IPS-15b (cell line): ENCODE results near the gene FMO1.
"Not testable (repeated sequence)": the region's sequence is repeated elsewhere in the genome, so short reads cannot be mapped to it uniquely, and the experiment has no call there.

Source experiments
- H3K27me3 ChIP-seq: one replicate; pipeline ENCODE4 v1.6.1; 2013; ENCODE audit warnings: low read length; ENCODE audit not compliant: control insufficient read depth, insufficient read depth
- H3K36me3 ChIP-seq: one replicate; pipeline ENCODE4 v1.6.1; 2013; ENCODE audit warnings: low read length; ENCODE audit not compliant: control insufficient read depth, insufficient read depth
- H3K4me1 ChIP-seq: one replicate; pipeline ENCODE4 v1.6.1; 2013; ENCODE audit warnings: mild to moderate bottlenecking, low read length; ENCODE audit not compliant: control insufficient read depth, insufficient read depth
- H3K4me3 ChIP-seq: one replicate; pipeline ENCODE4 v1.5.1; 2013; ENCODE audit warnings: low read depth, low read length
- H3K9ac ChIP-seq: one replicate; pipeline ENCODE4 v1.6.1; 2013; ENCODE audit warnings: low read depth, mild to moderate bottlenecking, low read length
- H3K9me3 ChIP-seq: one replicate; pipeline ENCODE4 v1.6.1; 2013; ENCODE audit warnings: mild to moderate bottlenecking, low read length; ENCODE audit not compliant: control insufficient read depth, insufficient read depth

Gene FMO1

DNA sequence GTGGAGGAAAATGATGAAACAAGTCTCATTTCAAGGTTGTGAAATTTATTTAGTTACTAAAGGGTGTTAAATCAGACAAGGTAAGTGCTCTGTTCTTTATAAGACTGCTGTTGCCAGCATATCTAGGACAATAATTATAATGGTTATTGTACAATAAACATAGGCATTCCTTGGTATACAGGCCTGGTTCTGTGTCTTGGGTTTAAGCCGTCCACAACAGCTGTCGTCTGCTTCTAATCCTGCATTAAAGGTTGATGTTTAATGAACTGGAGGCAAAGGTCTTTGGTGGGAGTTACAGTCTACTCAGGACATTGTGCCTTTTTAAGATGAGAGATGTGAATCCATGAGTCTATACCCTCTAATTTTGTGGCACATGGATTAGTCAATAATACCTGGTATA lies 42.3 kb downstream of the FMO1 start:
- H3K36me3 ChIP-seq, result no peaks in the 10 kb centered on the region
- no peaks in the 10 kb centered on the region for H3K9me3 ChIP-seq
- H3K4me1 ChIP-seq, result peaks cover 3% of the 10 kb centered on the region
- no peak overlapping the region for H3K9ac ChIP-seq
- no peak overlapping the region for H3K4me3 ChIP-seq
- no peaks in the 10 kb centered on the region for H3K27me3 ChIP-seq

DNA sequence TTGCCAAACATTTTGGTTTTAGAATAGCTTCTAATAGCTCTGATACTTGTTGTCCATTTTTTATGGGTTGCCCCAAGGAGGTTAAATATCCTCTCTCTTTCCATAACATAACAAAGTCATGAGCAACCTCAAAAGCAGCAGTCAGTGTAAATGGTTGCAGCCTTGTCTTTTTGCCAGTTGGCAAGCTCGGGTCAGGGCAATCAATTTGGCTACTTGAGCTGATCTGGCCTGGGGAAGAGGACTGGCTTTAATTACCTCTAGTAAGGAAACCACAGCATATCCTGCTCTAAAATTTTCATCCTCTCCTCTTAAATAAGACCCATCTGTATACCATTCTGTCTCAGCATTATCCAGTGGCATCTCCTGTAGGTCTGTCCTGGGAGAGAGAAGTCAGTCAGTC lies 44.5 kb downstream of the FMO1 start:
- peaks cover 24% of the 10 kb centered on the region for H3K4me1 ChIP-seq
- H3K9ac ChIP-seq, result no peak overlapping the region
- no peaks in the 10 kb centered on the region for H3K36me3 ChIP-seq
- H3K27me3 ChIP-seq, result no peaks in the 10 kb centered on the region
- no peaks in the 10 kb centered on the region for H3K9me3 ChIP-seq
- no peak overlapping the region for H3K4me3 ChIP-seq

DNA sequence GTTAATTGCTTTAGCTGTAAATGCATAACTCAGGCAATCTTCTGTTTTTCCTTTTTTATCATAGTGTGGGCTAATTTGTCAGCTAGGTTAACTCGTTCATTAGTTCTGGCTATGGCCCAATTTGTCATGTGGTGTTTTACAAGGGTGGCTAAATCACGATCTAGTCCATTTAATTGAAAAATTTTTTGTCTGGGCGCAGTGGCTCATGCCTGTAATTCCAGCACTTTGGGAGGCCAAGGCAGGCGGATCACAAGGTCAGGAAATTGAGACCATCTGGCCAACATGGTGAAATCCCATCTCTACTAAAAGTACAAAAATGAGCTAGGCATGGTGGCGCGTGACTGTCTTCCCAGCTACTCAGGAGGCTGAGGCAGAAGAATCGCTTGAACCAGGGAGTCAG lies 47.1 kb downstream of the FMO1 start:
- not testable (repeated sequence) for H3K4me3 ChIP-seq, H3K27me3 ChIP-seq, H3K9me3 ChIP-seq, H3K36me3 ChIP-seq, H3K9ac ChIP-seq
- peaks cover 43% of the 10 kb centered on the region for H3K4me1 ChIP-seq

DNA sequence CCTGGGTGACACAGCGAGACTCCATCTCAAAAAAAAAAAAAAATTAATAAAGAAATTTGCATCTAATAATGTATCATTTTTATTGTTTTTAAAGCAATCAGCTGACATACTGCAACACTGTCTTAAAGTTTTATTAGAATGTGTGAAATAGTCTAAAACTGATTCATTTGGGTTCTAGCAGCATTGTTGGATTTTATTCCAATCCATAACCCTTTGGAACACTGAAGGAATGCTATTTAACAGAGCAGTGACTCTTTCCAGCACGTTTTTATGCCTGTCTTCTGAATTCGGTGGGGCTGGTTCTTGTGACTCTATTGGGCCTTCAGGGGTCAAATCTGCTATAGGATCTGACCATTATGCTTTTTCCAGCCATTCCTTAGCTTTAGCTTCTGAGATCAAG lies 47.5 kb downstream of the FMO1 start:
- Histone ChIP-seq H3K9me3 (no peaks in the 10 kb centered on the region), H3K9ac (no peak overlapping the region), H3K4me1 (peaks cover 44% of the 10 kb centered on the region), H3K36me3 (no peaks in the 10 kb centered on the region), H3K4me3 (no peak overlapping the region), H3K27me3 (no peaks in the 10 kb centered on the region)

DNA sequence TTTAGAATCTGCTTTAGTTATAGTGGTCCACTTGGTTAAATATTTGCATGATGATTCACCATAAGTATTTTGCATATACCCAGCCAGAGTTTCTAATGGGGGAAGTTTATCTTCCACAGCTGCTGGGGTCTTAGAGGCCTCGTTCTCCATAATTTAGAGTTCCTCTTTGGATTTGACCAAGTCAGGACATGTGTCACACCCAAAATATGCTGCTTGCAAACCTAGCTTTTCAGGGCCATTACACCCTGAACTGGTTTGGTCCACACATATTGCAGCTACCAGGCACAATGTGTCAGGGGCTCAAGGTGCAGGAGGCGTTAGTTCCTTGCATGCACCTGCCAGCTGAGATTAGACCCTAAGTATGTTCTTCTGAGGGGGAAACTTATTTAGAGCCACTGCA lies 48.6 kb downstream of the FMO1 start:
- H3K36me3 ChIP-seq, result no peaks in the 10 kb centered on the region
- no peaks in the 10 kb centered on the region for H3K9me3 ChIP-seq
- no peak overlapping the region for H3K4me3 ChIP-seq
- H3K27me3 ChIP-seq, result no peaks in the 10 kb centered on the region
- H3K9ac ChIP-seq, result no peak overlapping the region
- peaks cover 47% of the 10 kb centered on the region for H3K4me1 ChIP-seq

DNA sequence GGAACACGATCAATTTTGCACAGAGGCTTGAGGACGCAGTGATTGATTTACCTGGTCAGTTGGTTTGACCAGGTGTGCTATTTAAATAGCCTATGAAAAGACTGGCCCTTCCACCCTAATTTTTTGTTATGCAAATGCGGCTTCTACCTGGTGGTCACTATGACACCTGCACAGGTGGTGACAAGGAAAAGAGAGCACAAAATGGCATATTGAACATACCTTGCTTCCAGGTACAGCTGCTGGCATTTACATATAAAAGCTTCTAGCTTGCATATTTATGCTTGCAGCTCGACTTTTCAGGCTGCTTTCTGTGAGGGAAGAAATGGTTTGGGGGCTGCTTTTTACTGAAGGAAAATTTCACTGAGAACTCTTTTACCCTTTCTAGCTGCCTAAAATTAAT lies 50.4 kb downstream of the FMO1 start:
- Histone ChIP-seq H3K4me3 (peak overlapping the region; percentile 11), H3K9me3 (no peaks in the 10 kb centered on the region), H3K4me1 (peaks cover 47% of the 10 kb centered on the region), H3K9ac (peak overlapping the region; percentile 41), H3K27me3 (no peaks in the 10 kb centered on the region), H3K36me3 (no peaks in the 10 kb centered on the region)

DNA sequence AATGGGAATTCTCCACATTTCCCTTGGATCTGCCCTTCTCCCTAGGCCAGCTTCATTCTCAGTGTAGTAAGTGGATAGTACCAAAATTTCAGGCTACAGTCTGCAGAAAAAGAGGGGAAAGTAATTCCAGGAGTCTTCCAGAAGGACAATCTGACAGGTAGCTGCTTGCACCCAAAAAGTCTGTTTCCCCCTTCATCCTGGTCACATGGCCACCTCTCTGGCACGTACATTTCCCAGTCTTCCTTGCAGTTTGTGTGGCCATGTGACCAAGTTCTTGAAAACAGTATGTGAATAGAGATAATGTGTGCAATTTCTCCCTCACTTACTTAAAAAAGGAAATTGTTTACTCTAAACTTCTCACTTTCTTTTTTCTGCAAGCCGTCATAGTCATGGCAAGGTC lies 51.0 kb downstream of the FMO1 start:
- peak overlapping the region; percentile 41 for H3K9ac ChIP-seq
- no peaks in the 10 kb centered on the region for H3K9me3 ChIP-seq
- H3K36me3 ChIP-seq, result no peaks in the 10 kb centered on the region
- no peak overlapping the region for H3K4me3 ChIP-seq
- no peaks in the 10 kb centered on the region for H3K27me3 ChIP-seq
- peaks cover 47% of the 10 kb centered on the region for H3K4me1 ChIP-seq

DNA sequence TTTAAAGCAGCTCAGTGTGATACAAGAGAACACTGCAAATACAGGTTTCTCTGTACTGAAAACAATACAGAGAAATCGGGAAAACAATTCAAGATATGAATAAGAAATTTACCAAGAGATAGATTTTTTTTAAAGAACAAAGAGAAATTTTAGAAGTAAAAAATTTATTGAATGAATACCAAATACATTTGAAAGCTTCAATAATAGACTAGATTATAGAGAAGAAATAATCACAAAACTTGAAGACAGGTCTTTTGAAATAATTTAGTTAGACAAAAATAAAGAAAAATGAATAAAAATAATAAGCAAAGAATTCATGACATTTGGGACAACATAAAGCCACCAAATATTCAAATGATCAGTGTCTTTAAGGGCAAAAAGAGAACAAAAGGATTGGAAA lies 52.1 kb downstream of the FMO1 start:
- Histone ChIP-seq H3K4me3 (no peak overlapping the region), H3K9ac (no peak overlapping the region), H3K4me1 (peaks cover 44% of the 10 kb centered on the region), H3K9me3 (no peaks in the 10 kb centered on the region), H3K36me3 (no peaks in the 10 kb centered on the region), H3K27me3 (no peaks in the 10 kb centered on the region)

DNA sequence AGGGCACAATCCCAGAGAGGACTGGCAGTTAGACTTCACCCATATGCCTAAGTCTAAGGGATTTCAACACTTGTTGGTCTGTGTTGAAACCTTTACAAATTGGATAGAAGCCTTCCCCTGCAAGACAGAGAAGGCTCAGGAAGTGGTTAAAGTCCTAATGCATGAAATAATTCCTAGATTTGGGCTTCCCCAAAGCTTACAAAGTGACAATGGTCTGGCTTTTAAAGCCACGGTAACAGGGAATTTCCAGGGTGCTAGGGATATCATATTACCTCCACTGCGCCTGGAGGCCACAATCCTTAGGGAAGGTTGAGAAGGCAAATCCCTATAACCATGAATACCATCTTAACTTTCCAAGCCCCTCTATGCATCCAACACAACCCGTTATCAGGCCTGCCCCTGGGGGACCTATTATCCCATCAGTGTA lies 62.4 kb downstream of the FMO1 start:
- no peaks in the 10 kb centered on the region for H3K9me3 ChIP-seq
- peaks cover 14% of the 10 kb centered on the region for H3K4me1 ChIP-seq

DNA sequence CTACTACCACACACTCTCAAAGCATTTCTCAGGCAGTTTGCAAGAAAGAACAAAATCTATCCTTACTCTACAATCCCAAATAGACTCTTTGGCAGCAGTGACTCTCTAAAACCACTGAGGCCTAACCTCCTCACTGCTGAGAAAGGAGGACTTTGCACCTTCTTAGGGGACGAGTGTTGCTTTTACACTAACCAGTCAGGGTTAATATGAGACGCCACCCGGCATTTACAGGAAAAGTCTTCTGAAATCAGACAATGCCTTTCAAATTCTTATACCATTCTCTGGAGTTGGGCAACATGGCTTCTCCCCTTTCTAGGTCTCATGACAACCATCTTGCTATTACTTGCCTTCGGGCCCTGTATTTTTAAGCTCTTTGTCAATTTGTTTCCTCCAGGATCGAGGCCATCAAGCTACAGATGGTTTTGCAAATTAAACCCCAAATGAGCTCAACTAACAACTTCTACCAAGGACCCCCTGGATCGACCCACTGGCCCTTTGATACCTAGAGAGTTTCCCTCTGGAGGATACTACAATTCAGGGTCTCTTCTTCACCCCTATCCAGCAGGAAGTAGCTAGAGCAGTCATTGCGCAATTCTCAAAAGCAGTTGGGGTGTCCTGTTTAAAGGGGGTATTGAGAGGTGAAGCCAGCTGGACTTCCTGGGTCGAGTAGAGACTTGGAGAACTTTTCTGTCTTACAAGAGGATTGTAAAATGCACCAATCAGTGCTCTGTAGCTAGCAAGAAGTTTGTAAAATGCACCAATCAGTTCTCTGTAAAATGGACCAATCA lies 63.7 kb downstream of the FMO1 start:
- H3K4me3 ChIP-seq, result no peak overlapping the region
- H3K27me3 ChIP-seq, result no peaks in the 10 kb centered on the region
- H3K9ac ChIP-seq, result no peak overlapping the region
- H3K9me3 ChIP-seq, result no peaks in the 10 kb centered on the region
- H3K4me1 ChIP-seq, result peaks cover 8% of the 10 kb centered on the region
- H3K36me3 ChIP-seq, result no peaks in the 10 kb centered on the region

More for the DNA sequence above, 62.4 kb downstream of the FMO1 start:
- no peak overlapping the region for H3K9ac ChIP-seq
- no peak overlapping the region for H3K4me3 ChIP-seq
- H3K27me3 ChIP-seq, result no peaks in the 10 kb centered on the region
- no peaks in the 10 kb centered on the region for H3K36me3 ChIP-seq

DNA sequence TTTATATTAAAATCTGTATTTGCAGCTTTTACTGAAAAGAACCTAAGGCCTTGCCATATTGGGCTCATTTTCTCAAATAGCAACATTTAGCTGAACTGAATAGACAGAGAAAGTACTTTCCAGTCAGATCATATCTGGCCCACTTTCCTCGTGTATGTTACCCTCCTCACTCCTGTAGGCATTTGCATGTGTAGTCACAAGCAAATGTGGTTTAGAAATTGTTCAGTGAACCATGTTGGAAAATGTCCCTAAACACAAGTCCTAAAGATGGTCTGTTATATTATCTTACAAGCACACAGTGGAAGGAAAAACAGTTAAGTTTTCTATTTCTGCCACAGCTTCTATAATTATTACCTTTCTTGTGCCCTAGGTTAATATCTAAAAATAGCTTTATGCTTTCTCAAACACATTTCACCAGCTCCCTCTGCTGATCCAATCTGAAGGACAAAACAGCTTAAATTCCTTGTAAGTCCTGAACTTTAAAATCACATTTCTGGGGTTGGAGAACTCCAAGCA lies 65.1 kb downstream of the FMO1 start:
- Histone ChIP-seq H3K9me3 (no peaks in the 10 kb centered on the region), H3K4me3 (no peak overlapping the region), H3K27me3 (no peaks in the 10 kb centered on the region), H3K9ac (no peak overlapping the region), H3K36me3 (no peaks in the 10 kb centered on the region), H3K4me1 (peaks cover 8% of the 10 kb centered on the region)

DNA sequence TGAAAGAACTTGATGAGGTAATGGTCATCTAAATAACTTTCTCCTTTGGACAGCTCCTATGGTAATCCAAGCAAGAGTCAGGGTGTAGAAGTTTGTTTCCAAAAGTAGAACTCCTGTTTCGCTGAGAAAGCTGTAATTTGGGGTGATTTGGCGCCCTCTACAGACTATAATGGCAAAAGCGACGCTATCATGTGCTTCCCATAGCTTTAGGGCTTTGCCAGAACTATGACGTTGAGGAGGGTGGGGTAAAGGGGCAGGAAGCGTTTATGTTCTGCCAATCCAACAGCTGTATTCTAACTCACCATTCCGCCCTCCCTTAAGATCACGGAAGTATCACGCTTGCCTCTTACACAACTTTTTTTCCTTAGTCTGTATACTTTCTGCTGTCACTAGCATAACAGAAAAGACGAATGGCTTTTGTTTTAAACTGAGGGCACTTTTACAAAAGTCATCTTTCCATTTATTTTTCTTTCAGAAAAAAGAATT lies 65.6 kb downstream of the FMO1 start, which contains the start of gene FMO4:
Gene FMO4 (plus strand): TSS at position 349 of the 486 bp plus-strand sequence. CDS start 5,643 bp downstream, outside the sequence.
- Histone ChIP-seq H3K27me3 (no peaks in the 10 kb centered on the region), H3K36me3 (no peaks in the 10 kb centered on the region), H3K9ac (no peak within 1 kb of the TSS), H3K4me1 (peaks cover 8% of the 10 kb centered on the region), H3K9me3 (no peaks in the 10 kb centered on the region), H3K4me3 (peak within 1 kb of the TSS; percentile 18)
